ENCODE results near the gene CENPS. TPM values are rescaled to one million over a fixed set of nuclear protein-coding genes. Genes with fewer than 3 reads are reported as not detected.

Gene CENPS
- total and polyA plus RNA-seq, 9 of the 15 experiments (the other 6 are each of a cell fraction or from before 2014, with no cell fraction given) = 10.2 to 36.0 (median 26.0) TPM

DNA sequence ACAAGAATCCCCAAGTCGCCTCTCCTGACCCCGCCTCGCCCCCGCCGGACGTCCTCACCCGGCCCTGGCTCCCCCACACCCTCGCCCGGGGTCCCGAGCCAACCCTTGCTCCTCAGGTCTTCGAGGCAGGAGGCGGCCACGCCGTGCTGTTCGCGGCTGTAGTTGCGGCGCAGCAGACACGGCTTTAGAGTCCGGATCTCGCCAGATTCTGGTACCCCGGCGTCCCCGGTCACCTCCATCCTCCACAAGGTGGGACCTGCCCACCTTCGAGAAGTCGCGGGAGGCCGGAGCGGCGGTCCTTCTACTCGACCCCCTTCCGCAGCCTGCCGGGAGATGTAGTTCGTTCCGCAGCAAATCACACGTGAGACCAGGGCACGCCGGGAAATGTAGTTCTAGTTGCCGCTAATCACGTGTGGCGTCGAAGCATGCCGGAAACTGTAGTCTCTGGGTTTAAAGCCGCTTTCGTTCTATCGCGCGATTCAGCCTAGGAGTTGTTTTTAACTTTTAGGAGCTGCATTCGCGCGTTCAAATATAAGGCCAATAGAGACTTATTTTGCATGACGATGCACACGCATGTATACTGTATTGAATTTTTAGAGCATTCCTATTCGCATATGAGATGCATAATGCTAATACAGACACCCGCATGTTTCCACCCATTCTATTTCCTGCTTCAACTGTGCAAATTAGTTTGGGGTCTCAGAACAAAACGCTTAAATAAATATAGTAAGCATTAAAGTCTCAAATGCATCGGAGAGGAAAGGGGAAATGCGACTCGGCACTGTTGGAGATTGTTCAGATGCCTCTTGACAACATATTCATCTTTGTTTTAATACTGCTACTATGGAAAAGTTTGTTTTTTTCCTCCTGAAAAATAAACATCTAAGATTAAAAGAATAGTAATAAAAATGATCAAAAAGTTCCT is 42.2 kb downstream of the CENPS start, which contains the start of gene DFFA (continued):
- TF ChIP-seq, protein P1, sequence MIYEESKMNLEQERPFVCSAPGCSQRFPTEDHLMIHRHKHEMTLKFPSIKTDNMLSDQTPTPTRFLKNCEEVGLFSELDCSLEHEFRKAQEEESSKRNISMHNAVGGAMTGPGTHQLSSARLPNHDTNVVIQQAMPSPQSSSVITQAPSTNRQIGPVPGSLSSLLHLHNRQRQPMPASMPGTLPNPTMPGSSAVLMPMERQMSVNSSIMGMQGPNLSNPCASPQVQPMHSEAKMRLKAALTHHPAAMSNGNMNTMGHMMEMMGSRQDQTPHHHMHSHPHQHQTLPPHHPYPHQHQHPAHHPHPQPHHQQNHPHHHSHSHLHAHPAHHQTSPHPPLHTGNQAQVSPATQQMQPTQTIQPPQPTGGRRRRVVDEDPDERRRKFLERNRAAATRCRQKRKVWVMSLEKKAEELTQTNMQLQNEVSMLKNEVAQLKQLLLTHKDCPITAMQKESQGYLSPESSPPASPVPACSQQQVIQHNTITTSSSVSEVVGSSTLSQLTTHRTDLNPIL (CRISPR knock-in tag; IDR thresholded peaks at IDR 0.05) = no peak
- TF ChIP-seq EZH2 (IDR thresholded peaks at IDR 0.05; ENCODE audit: borderline replicate concordance, low read depth, low read length) = no peak
- TF ChIP-seq E2F5 (CRISPR knock-in tag; IDR thresholded peaks at IDR 0.05) = no peak
- TF ChIP-seq RNF219 (CRISPR knock-in tag; IDR thresholded peaks at IDR 0.05) = no peak
- no peak for TF ChIP-seq RUNX1 (IDR thresholded peaks at IDR 0.05; ENCODE audit: low read depth)
- TF ChIP-seq ZNF24 (IDR thresholded peaks at IDR 0.05) = no peak
- peak; percentile 93 for TF ChIP-seq ELF1 (tag; IDR thresholded peaks at IDR 0.05)
- TF ChIP-seq, protein P2, sequence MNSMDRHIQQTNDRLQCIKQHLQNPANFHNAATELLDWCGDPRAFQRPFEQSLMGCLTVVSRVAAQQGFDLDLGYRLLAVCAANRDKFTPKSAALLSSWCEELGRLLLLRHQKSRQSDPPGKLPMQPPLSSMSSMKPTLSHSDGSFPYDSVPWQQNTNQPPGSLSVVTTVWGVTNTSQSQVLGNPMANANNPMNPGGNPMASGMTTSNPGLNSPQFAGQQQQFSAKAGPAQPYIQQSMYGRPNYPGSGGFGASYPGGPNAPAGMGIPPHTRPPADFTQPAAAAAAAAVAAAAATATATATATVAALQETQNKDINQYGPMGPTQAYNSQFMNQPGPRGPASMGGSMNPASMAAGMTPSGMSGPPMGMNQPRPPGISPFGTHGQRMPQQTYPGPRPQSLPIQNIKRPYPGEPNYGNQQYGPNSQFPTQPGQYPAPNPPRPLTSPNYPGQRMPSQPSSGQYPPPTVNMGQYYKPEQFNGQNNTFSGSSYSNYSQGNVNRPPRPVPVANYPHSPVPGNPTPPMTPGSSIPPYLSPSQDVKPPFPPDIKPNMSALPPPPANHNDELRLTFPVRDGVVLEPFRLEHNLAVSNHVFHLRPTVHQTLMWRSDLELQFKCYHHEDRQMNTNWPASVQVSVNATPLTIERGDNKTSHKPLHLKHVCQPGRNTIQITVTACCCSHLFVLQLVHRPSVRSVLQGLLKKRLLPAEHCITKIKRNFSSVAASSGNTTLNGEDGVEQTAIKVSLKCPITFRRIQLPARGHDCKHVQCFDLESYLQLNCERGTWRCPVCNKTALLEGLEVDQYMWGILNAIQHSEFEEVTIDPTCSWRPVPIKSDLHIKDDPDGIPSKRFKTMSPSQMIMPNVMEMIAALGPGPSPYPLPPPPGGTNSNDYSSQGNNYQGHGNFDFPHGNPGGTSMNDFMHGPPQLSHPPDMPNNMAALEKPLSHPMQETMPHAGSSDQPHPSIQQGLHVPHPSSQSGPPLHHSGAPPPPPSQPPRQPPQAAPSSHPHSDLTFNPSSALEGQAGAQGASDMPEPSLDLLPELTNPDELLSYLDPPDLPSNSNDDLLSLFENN (IDR thresholded peaks at IDR 0.05; ENCODE audit: low read depth in 2 of 2, low read length in 2 of 2) = no peak
- TF ChIP-seq ZNF699 (CRISPR knock-in tag; IDR thresholded peaks at IDR 0.05; ENCODE audit: insufficient replicate concordance) = no peak
- TF ChIP-seq MXI1 (IDR thresholded peaks at IDR 0.05; ENCODE audit: low read depth, low read length) = peak; percentile 96
- TF ChIP-seq, protein P3, sequence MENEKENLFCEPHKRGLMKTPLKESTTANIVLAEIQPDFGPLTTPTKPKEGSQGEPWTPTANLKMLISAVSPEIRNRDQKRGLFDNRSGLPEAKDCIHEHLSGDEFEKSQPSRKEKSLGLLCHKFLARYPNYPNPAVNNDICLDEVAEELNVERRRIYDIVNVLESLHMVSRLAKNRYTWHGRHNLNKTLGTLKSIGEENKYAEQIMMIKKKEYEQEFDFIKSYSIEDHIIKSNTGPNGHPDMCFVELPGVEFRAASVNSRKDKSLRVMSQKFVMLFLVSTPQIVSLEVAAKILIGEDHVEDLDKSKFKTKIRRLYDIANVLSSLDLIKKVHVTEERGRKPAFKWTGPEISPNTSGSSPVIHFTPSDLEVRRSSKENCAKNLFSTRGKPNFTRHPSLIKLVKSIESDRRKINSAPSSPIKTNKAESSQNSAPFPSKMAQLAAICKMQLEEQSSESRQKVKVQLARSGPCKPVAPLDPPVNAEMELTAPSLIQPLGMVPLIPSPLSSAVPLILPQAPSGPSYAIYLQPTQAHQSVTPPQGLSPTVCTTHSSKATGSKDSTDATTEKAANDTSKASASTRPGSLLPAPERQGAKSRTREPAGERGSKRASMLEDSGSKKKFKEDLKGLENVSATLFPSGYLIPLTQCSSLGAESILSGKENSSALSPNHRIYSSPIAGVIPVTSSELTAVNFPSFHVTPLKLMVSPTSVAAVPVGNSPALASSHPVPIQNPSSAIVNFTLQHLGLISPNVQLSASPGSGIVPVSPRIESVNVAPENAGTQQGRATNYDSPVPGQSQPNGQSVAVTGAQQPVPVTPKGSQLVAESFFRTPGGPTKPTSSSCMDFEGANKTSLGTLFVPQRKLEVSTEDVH (IDR thresholded peaks at IDR 0.05; ENCODE audit: low read depth, partially characterized antibody) = peak; percentile 23
- TF ChIP-seq KLF1 (tag; IDR thresholded peaks at IDR 0.05) = no peak
- peak; percentile 55; the same call in 1 of the 2 replicates for TF ChIP-seq SPI1 (IDR thresholded peaks at IDR 0.05; ENCODE audit: borderline replicate concordance, low read depth, low read length)
- TF ChIP-seq ZEB2 (IDR thresholded peaks at IDR 0.05) = no peak
- TF ChIP-seq NFIC (IDR thresholded peaks at IDR 0.05) = peak; percentile 51
- no peak for TF ChIP-seq DNMT1 (IDR thresholded peaks at IDR 0.05)

Measured in K562 (cell line).